OCI-LY7 (cell line): Measurements from ENCODE around the gene KRT3. TPM values are rescaled to one million over a fixed set of nuclear protein-coding genes. Genes with fewer than 3 reads are reported as not detected.

Experiments
- BruUV-seq: library from RNA; stranded (reverse); fragments of 400-500 nt; replicated peaks from 2 replicates; lab custom pipeline; 2021; lab: Mats Ljungman, UMichigan
- CTCF ChIA-PET: fragments of 300-600 bp; sonication (Branson Sonifier 250); formaldehyde crosslinking; loops from one replicate; lab custom pipeline; 2022; ENCODE audit warnings: antibody characterized with exemption; ENCODE audit not compliant: unreplicated experiment; lab: Charles Lee
- POLR2A ChIA-PET: fragments of 300-600 bp; sonication (Branson Sonifier 250); formaldehyde crosslinking; loops from one replicate; lab custom pipeline; 2022; ENCODE audit warnings: antibody characterized with exemption; lab: Charles Lee
- DNase-seq: peaks from one replicate; pipeline ENCODE4 v3.0.0-alpha.2; 2015; ENCODE audit warnings: low spot score
- H2AFZ ChIP-seq: fragments of 200-600 bp; sonication (generic), shearing (Covaris generic); 2 replicates; pipeline ENCODE4 v1.6.1; 2014; ENCODE audit warnings: mild to moderate bottlenecking, antibody characterized with exemption, low read length, moderate library complexity
- H3K27ac ChIP-seq: fragments of 200-600 bp; sonication (generic); 2 replicates; pipeline ENCODE4 v1.5.1; 2014; ENCODE audit warnings: mixed run types, low read depth, mild to moderate bottlenecking, moderate library complexity, low read length, inconsistent platforms; ENCODE audit not compliant: poor library complexity, severe bottlenecking
- H3K36me3 ChIP-seq: fragments of 200-600 bp; sonication (generic); 2 replicates; pipeline ENCODE4 v1.6.1; 2014; ENCODE audit warnings: mild to moderate bottlenecking, antibody characterized with exemption, low read length, moderate library complexity, mixed read lengths; ENCODE audit not compliant: insufficient read depth
- H3K4me1 ChIP-seq: fragments of 200-600 bp; sonication (generic); 2 replicates; pipeline ENCODE4 v1.5.1; 2014; ENCODE audit warnings: mild to moderate bottlenecking, low read length; ENCODE audit not compliant: insufficient read depth, poor library complexity, severe bottlenecking
- H3K4me2 ChIP-seq: fragments of 200-600 bp; sonication (generic); 2 replicates; pipeline ENCODE4 v1.6.1; 2014; ENCODE audit warnings: mild to moderate bottlenecking, low read length
- H3K4me3 ChIP-seq: fragments of 200-600 bp; sonication (generic); 2 replicates; pipeline ENCODE4 v1.5.1; 2014; ENCODE audit warnings: mild to moderate bottlenecking, low read depth, low read length; ENCODE audit not compliant: poor library complexity, severe bottlenecking
- H3K79me2 ChIP-seq: fragments of 200-600 bp; sonication (generic); 2 replicates; pipeline ENCODE4 v1.6.1; 2016; ENCODE audit warnings: low read depth, mild to moderate bottlenecking, low read length, moderate library complexity, mixed read lengths; ENCODE audit not compliant: insufficient read depth
- H3K9me2 ChIP-seq: fragments of 200-600 bp; sonication (generic); 2 replicates; pipeline ENCODE4 v1.6.1; 2016; ENCODE audit warnings: mild to moderate bottlenecking, low read length, mixed read lengths; ENCODE audit not compliant: insufficient read depth
- H3K9me3 ChIP-seq: fragments of 200-600 bp; sonication (generic); 2 replicates; pipeline ENCODE4 v1.6.1; 2014; ENCODE audit warnings: mild to moderate bottlenecking, mixed run types, low read length, mixed read lengths
- H4K20me1 ChIP-seq: fragments of 200-600 bp; sonication (generic); 2 replicates; pipeline ENCODE4 v1.6.1; 2014; ENCODE audit warnings: mild to moderate bottlenecking, antibody characterized with exemption, low read length, moderate library complexity, mixed read lengths; ENCODE audit not compliant: insufficient read depth
- EZH2phosphoT487 ChIP-seq: fragments of 200-600 bp; sonication (generic); IDR thresholded peaks from 2 replicates; pipeline ENCODE4 v1.6.1; 2018; ENCODE audit warnings: low read depth, borderline replicate concordance, mild to moderate bottlenecking, mixed run types, antibody characterized with exemption, low read length, moderate library complexity, mixed read lengths
- intact Hi-C: fragments of 100-400 bp; cut with micrococcal nuclease; formaldehyde crosslinking; loops from one replicate; pipeline ENCODE4 v1.10.0; 2022; ENCODE audit not compliant: unreplicated experiment
- total RNA-seq, 2 experiments: library from RNA; depleted of rRNA in 1 of 2; stranded (reverse); fragments of >200 nt in 1 of 2; shearing (Covaris generic) in 1 of 2; gene quantifications; 2 replicates each; pipeline ENCODE4 v1.2.3, GENCODE V29; 2014 to 2022
- TF ChIP-seq, protein P1 (sequence below): fragments of 200-600 bp; sonication (generic); conservative IDR thresholded peaks from 2 replicates; pipeline ENCODE4 v1.5.1; 2014; ENCODE audit warnings: mild to moderate bottlenecking, antibody characterized with exemption, low read length, moderate library complexity, mixed read lengths

The KRT3 gene
- total RNA-seq, 2 experiments from 2014 or later = not detected

DNA sequence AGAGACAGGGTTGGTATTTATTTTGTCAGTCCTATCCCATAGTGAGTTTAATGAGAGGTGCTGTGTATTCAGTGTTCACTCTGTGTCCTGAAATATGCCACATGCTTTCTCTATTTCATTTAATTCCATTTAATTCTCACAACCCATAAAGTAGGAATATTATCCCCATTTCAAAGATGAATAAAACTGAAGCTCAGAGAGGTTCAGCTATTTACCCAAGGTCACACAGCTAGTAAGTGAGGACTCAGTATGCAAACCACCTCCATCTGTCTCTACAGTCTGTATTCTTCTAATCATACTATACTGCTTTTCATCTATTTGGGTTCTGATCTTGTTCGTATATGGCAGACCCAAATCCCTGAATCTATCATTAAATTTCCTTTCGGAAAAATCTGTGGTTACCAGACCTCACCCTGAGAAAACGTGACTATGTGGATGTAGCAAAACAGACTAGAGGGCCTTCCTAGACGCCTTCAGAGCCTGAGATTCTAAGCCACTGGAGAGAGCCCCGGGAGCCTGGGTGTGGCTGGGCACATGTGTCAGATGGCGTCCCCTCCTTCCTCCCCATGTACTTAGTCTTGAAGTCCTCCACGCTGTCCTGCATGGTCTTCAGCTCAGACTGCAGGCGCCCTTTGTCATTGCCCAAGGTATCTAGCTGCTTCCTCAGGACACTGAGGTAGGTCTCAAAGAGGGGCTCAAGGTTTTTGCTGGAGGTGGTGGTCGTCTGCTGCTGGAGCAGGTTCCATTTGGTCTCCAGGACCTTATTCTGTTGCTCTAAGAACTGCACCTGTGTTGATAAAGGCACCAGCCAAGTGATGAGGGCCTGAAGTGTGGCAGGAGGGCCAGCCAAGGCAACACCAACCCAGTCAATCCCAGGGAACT lies 15.5 kb upstream of the KRT3 start:
- H2AFZ ChIP-seq = no peak overlapping the region
- intact Hi-C loops = no loop called here
- no peaks in the 10 kb centered on the region for H3K36me3 ChIP-seq
- no TSS peak for BruUV-seq
- no peak for DNase-seq
- no peak overlapping the region for H3K4me3 ChIP-seq
- no peaks in the 10 kb centered on the region for H3K4me1 ChIP-seq
- no peaks in the 10 kb centered on the region for H3K79me2 ChIP-seq
- no peak overlapping the region for H3K27ac ChIP-seq
- ChIA-PET CTCF (no interaction called here), POLR2A (interaction anchor here (0.6 kb wide), 1 partner anchor 14 kb away, joined by 3 read pairs; no protein-coding TSS in a partner anchor)
- TF ChIP-seq, protein P1, sequence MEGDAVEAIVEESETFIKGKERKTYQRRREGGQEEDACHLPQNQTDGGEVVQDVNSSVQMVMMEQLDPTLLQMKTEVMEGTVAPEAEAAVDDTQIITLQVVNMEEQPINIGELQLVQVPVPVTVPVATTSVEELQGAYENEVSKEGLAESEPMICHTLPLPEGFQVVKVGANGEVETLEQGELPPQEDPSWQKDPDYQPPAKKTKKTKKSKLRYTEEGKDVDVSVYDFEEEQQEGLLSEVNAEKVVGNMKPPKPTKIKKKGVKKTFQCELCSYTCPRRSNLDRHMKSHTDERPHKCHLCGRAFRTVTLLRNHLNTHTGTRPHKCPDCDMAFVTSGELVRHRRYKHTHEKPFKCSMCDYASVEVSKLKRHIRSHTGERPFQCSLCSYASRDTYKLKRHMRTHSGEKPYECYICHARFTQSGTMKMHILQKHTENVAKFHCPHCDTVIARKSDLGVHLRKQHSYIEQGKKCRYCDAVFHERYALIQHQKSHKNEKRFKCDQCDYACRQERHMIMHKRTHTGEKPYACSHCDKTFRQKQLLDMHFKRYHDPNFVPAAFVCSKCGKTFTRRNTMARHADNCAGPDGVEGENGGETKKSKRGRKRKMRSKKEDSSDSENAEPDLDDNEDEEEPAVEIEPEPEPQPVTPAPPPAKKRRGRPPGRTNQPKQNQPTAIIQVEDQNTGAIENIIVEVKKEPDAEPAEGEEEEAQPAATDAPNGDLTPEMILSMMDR = no peak
- TF ChIP-seq EZH2phosphoT487 = no peak
- H4K20me1 ChIP-seq = no peaks in the 10 kb centered on the region
- no peaks in the 10 kb centered on the region for H3K9me3 ChIP-seq
- H3K4me2 ChIP-seq = no peak overlapping the region
- no peaks in the 10 kb centered on the region for H3K9me2 ChIP-seq

DNA sequence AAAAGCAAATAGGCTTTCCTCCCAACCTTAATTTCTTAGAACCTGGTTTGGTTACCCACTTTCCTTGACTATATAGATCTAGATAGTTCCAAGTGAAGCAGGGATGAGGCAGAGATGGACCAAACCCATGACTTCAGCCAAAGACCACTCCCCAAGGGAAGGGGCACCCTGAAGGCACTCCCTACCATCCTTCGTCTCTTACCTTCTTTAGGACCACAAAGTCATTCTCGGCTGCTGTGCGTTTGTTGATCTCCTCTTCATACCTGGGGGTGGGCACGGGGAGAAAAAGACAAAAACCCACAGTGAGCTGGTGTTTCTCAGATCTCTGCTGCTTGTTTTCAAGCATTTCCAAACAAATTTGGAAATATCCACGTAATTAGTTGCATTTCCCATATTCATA lies 14.6 kb upstream of the KRT3 start:
- Histone ChIP-seq H3K79me2 (no peaks in the 10 kb centered on the region), H3K4me2 (no peak overlapping the region), H4K20me1 (no peaks in the 10 kb centered on the region), H3K27ac (no peak overlapping the region), H3K4me1 (no peaks in the 10 kb centered on the region), H3K9me3 (no peaks in the 10 kb centered on the region), H3K4me3 (no peak overlapping the region), H2AFZ (no peak overlapping the region), H3K36me3 (no peaks in the 10 kb centered on the region), H3K9me2 (no peaks in the 10 kb centered on the region)
- ChIA-PET POLR2A (interaction anchor here (0.6 kb wide), 1 partner anchor 9 kb away, joined by 3 read pairs; no protein-coding TSS in a partner anchor), CTCF (no interaction called here)
- DNase-seq = no peak
- intact Hi-C loops = no loop called here
- TF ChIP-seq, protein P1 = no peak
- no peak for TF ChIP-seq EZH2phosphoT487
- BruUV-seq = no TSS peak

DNA sequence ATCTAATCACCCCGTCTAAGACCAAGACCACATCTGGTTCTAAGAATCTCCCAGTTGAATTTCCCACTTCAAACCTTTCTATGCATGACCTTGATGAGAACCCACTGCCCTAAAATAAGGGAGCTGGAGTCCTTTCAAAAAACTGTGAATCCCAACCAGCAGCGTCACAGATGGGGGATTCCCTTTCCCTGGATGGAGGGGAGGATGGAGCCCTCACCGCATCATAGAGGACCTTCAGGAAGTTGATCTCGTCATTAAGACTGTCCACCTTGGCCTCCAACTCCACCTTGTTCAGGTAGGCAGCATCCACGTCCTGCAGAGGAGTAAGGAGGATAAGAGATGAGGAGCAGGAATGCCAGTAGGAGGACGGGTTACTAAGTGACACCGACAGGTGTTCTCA lies 13.2 kb upstream of the KRT3 start:
- no peak overlapping the region for H3K27ac ChIP-seq
- no peak overlapping the region for H3K4me3 ChIP-seq
- H3K4me2 ChIP-seq = no peak overlapping the region
- no peaks in the 10 kb centered on the region for H3K9me3 ChIP-seq
- no peak overlapping the region for H2AFZ ChIP-seq
- ChIA-PET POLR2A (interaction anchor here (0.6 kb wide), 1 partner anchor 73 kb away, joined by 4 read pairs; no protein-coding TSS in a partner anchor), CTCF (no interaction called here)
- H3K79me2 ChIP-seq = no peaks in the 10 kb centered on the region
- H3K4me1 ChIP-seq = no peaks in the 10 kb centered on the region
- BruUV-seq = no TSS peak
- intact Hi-C loops = no loop called here
- no peaks in the 10 kb centered on the region for H3K9me2 ChIP-seq
- no peak for DNase-seq
- H4K20me1 ChIP-seq = no peaks in the 10 kb centered on the region
- TF ChIP-seq EZH2phosphoT487 = no peak
- TF ChIP-seq, protein P1 = no peak
- H3K36me3 ChIP-seq = no peaks in the 10 kb centered on the region
